ENCODE measurements around the gene CCL14.

Gene CCL14

DNA sequence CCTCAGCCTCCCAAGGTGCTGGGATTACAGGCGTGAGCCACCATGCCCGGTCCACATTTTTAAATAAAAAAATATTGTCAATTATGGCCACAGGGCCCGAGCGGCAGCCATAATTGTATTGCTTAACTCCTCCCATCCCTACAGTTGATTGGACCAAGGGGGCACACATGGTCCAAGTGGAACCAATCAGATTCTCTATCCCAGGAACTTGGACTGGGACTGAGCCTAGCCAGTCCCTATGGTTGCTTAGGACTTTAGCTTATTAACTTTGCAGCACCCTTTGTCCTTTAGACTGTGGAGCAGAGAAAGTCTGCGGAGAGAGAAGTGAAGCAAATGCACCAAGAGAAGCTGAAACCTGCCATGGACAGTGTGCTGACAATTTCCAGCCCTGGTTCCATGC lies 50.5 kb downstream of the CCL14 start:
- DNase-seq, result no peak

DNA sequence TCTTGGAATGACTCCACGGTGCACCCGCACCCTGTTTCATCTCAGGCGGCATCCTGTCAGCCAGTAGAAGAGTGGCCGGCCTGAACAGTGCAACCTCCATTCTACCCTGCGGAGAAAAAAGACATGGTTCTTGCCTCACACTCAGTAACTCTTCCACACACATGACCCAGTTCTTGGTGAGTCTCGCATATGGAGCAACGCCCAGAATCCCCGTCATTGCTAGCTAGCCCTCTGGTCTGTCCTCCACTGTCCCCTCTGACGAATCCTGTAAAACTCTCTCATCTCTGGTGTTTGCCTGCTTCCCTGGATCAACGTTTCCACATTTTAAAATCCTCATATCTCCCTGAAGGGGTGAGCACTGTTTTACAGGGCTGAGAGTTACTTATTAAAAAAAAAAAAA lies 51.8 kb downstream of the CCL14 start:
- no peak for DNase-seq
